T-helper 9 cell (primary cell): Measurements from ENCODE around the gene UBQLNL.

Experiments used
- DNase-seq: peaks from one replicate; pipeline ENCODE4 v3.0.0-alpha.2; 2020
- total RNA-seq, 2 donors: gene quantifications; one replicate each; lab custom pipeline; 2026; lab: John Stamatoyannopoulos, UW

Gene UBQLNL, protein sequence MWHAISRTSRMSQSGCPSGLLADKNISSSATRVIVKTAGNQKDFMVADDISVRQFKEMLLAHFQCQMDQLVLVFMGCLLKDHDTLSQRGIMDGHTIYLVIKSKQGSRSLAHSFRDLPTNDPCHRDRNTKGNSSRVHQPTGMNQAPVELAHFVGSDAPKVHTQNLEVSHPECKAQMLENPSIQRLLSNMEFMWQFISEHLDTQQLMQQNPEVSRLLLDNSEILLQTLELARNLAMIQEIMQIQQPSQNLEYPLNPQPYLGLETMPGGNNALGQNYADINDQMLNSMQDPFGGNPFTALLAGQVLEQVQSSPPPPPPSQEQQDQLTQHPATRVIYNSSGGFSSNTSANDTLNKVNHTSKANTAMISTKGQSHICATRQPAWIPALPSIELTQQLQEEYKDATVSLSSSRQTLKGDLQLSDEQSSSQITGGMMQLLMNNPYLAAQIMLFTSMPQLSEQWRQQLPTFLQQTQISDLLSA
- 0 to 0.28 reads per million in 2 donors for total RNA-seq

DNA sequence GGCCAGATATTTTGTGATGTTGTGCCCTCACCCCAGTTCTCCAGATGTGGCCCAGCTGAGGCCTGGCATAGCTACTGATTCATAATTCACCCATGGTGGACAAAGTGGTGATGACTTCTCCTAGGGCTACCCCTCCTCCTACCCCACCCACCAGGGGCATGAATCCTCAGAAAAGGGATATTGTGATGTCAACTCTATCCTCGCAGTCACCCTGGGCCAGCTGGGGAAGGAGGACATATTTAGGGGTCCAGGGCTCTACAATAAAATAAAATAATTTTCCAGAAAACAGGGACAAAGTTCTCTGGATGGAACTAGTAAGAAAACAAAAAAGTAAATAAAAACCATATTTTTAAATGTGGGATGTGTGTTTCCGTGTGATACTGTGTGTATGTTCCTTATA is at the start of gene UBQLNL:
TSS of gene UBQLNL (minus strand) at position 101 of the 400 bp plus-strand sequence. CDS start 258 bp downstream, outside the sequence.
- no peak for DNase-seq

DNA sequence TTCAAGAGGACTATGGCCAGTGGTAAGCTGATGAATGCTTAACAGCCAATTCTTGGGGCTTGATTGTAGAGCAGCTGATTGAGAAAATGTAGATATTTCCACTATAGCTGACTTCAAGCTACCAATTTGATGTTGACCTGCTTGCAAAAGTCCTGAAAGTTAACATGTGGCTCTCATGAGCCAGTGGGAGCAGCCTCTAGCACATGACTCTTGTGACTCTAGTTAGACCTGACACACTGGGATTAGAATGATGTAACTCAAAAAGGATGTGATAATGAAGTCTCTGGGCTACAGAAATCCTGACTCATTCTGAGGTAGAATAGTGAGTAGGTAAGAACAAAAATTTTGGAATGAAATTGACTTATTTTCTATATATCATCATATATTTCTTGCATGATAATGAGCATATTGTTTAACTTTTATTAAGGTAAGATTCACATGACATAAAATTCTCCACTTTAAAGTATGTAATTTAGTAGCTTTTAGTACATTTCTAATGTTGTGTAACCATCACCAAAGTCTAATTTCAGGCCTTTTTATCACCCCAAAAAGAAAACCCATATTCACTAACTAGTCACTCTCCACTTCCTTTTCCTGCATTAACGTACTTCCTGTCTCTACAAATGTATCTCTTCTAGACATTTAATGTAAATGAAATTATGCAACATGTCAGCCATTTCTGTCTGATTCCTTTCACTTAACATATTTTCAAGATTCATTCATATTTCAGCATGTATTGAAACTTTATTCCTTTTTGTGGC is 47.9 kb upstream of the UBQLNL start:
- DNase-seq: no peak

- DNase-seq: no peak
Observed at GRCh38 chr11:5557751-5558150, 41.3 kb upstream of the UBQLNL start.

GRCh38 chr11:5556596-5557188 is 40.2 kb upstream of the UBQLNL start:
- no peak for DNase-seq

DNA sequence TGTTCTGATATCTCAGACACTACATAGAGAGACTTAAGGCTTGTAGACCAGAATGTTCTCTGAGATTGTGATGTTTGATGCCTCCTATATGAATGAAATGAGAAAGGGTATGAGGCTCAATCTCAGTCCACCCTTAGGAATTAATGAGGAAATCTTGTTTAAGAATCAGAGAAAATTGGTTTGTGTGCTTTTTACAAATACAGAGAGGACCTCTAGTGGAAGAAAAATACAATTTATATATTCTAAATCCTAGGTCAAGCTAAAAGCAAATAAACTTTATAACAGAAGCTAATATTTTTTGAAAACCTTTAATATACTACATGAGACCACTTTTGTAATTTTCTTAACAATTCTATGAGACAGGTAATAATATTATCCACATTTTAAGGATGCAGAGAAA is 36.8 kb upstream of the UBQLNL start:
- DNase-seq: no peak

DNA sequence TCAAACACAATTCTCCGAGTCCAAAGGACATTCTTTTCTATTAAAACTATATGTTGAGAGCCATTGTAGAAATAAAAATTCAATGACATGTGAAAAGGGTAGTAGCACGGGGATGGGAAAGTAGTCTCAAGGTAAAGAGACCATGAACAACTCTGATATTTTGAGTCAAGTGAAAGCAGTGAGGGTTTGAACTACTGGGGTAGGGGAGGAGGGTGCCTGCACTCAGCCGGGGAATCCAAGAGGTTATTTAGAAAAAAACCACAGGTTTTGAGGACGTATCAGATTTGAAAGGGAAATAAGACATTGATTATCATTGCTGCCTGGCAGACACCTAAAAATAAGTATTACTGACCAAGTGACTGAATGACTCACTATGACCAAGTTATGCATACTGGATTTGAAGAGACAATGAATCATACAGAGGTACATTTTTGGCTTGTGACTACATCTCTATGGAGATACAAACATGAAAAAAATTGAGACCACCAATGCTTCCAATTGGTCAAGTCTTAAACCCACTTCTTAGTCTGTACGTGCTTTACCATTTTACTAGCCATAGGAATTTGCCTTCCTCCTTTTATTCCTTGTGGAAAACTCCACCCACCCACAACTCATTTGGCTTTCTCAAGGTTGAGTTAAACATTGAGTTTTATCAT is 34.1 kb upstream of the UBQLNL start:
- DNase-seq: no peak

DNA sequence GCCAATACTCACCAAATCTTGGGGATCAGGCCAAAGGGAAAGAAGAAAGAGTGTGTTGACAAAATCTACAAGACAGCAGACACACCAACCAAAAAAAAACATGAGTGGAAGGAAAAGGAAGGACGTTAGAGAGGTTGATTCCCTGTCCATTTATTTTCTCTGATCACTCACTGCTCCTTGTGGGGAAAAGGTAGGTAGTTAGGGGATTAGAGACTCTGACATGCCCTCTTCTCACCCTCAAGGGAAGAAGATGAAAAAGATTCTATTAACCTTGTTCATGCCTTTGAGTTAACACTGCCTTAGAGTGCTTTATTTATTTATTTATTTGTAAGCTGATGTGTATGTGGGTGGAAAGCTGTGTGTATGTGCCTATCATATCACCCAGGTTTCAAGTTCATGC is 31.9 kb upstream of the UBQLNL start, which contains the start of gene OR52H1:
TSS of gene OR52H1 (minus strand) at position 101 of the 400 bp plus-strand sequence. CDS start 3,035 bp downstream, outside the sequence.
- DNase-seq: no peak

- no peak for DNase-seq
Observed at GRCh38 chr11:5547982-5548381, 31.5 kb upstream of the UBQLNL start.

GRCh38 chr11:5546457-5546856 is 30.0 kb upstream of the UBQLNL start:
- DNase-seq: no peak

- no peak for DNase-seq
Observed at GRCh38 chr11:5541427-5541826, 24.9 kb upstream of the UBQLNL start.

- DNase-seq: no peak
Observed at GRCh38 chr11:5536482-5536881, 20.0 kb upstream of the UBQLNL start.

- DNase-seq: no peak
Observed at GRCh38 chr11:5534046-5534445, 17.5 kb upstream of the UBQLNL start.

GRCh38 chr11:5531053-5531831 is 14.7 kb upstream of the UBQLNL start:
- DNase-seq: no peak

DNA sequence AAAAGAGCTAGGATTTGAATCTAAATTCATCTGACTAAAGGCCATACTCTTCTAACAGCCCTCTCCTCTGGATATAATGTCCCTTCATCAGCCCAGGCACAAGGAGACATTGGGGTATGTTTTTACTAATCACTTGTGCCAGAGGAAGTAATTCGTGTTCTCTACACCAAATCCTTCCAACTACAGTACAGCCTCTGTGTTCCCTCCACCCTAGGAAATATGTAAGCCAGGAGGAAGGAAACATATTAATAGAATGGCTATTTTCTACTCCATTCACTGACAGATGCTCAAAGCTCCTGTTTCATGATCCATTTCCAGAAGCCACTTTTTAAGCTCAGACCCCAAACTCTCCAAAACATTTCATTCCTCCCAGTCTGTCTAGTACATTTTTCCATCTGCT is 12.0 kb upstream of the UBQLNL start:
- no peak for DNase-seq

GRCh38 chr11:5527716-5528115 is 11.2 kb upstream of the UBQLNL start:
- no peak for DNase-seq

- DNase-seq: no peak
Observed at GRCh38 chr11:5524756-5525155, 8.3 kb upstream of the UBQLNL start.

DNA sequence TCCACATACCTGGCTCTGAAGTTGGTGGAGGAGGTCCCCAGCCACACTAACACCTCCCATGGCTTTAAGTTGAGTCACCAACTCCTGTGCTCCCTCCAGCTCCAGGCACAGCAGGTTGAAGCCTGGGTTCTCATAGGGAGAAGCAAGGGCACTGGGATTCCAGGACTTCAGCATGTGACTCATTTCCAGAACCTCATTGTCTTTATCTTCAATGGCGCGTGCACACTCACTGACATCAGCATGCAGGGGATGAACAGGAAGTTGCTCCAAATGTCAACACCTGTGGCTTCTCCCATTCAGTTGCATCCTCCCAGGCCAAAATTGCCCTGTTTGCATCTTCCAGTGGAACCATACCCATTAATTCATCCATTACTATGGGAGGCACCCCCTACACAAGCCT is 5.8 kb upstream of the UBQLNL start:
- DNase-seq: no peak

- no peak for DNase-seq
Observed at GRCh38 chr11:5521540-5521939, 5.0 kb upstream of the UBQLNL start.

DNA sequence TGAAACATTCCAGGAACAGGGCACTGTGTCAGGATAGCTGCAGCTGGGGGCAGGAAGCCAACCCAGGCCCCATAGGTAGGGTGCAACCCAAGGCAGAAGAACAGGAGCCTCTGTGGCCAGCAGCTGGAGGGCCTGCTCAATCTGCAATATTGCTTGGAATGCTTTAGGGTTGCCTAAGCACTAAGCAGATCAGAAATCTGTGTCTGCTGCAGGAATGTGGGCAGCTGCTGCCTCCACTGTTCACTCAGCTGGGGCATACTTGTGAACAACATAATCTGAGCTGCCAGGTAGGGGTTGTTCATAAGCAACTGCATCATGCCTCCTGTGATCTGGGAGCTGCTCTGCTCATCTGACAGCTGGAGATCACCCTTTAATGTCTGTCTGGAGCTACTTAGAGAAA is 1.7 kb downstream of the UBQLNL start:
- DNase-seq: no peak

DNA sequence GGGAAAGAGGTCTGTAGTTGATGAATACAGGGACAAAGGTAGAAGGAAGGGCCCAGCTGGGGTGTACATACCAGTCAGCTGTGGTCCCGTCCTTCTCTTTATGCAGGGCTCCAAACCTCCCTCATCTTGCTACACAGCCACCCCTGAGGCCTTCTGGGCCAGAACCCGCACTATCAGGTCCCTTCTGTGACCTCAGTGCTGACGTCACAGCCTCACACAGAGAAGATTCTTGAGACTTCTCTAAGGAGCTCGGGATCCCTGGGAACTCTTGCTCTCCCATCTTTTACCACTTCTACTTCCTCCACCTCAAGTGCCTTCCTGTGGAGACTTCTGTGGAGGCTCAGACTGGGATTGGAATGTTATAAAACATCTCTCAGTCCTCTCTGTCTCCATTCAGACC is 6.7 kb downstream of the UBQLNL start, which contains the start of gene UBQLN3:
TSS of gene UBQLN3 (minus strand) at position 155 of the 400 bp plus-strand sequence. CDS start 399 bp downstream, outside the sequence.
- no peak for DNase-seq

DNA sequence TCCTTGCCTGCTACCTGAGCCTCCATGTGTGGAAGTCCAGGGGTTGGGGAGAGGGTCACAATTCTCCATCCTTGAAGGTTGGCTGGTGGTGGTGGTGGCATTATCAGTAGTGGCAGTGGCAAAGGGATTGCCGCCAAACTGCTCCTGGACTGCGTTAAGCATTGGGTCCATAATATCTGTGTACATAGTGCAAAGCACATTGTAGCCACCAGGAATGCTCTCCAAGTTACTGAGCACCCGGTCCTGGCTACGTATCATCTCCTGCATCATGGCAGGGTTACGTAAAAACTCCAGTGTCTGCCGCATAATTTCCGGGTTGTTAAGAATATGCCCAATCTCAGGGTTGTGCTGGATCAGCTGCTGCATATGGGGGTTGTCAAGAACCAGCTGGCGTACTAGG is 7.9 kb downstream of the UBQLNL start:
- no peak for DNase-seq

DNA sequence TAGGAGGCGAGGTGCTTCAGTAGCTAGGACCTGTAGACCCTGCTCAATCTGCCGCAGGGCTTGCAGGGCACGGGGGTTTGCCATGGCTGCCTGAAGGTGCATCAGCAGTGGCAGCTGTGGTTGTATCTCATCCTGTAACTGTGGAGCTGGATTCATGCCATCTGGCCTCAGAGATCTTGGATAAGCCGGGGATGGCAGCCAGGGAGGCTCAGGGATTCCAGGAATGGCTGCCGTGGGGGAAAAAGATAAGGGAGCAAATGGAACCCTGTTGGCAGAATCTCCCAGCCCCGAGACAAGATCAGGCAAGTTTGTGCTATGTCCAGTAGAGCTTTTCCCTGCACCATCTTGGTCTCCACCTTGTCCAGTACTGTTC is 8.6 kb downstream of the UBQLNL start:
- no peak for DNase-seq
